Lung (tissue), 12 donors: ENCODE measurements around the gene MUC5AC. TPM values are rescaled to one million over a fixed set of nuclear protein-coding genes. Genes with fewer than 3 reads are reported as not detected.
A peak's percentile ranks its signal among the peaks of the same experiment; 100 is the strongest.

Source experiments
- ATAC-seq: fragments of 200-7000 bp; cut with Tn5 transposase; one replicate; pipeline ENCODE4 v1.9.1; 2020; ENCODE audit warnings: moderate number of reproducible peaks; ENCODE audit not compliant: insufficient read depth, low FRiP score
- DNase-seq, 3 donors: peaks; one replicate each; pipeline ENCODE4 v3.0.0-alpha.2; 2013 to 2017
- H3K27ac ChIP-seq, 2 donors: one replicate each; pipeline ENCODE4 v1.5.1; 2013; ENCODE audit warnings: mild to moderate bottlenecking in 2 of 2, moderate library complexity in 2 of 2, control low read depth in 1 of 2, inconsistent platforms in 1 of 2, low read depth in 1 of 2, low read length in 1 of 2
- H3K27me3 ChIP-seq, 3 donors: one replicate each; pipeline ENCODE4 v1.5.1; 2013; ENCODE audit warnings: low read length in 2 of 3; ENCODE audit not compliant: control insufficient read depth in 3 of 3, insufficient read depth in 3 of 3
- H3K36me3 ChIP-seq, 4 donors: one replicate each; pipeline ENCODE4 v1.5.1; 2013; ENCODE audit warnings: low read length in 4 of 4, mild to moderate bottlenecking in 1 of 4, moderate library complexity in 1 of 4; ENCODE audit not compliant: control insufficient read depth in 4 of 4, insufficient read depth in 4 of 4
- H3K4me1 ChIP-seq, 5 donors: one replicate each; pipeline ENCODE4 v1.5.1; 2013; ENCODE audit warnings: low read length in 5 of 5, mild to moderate bottlenecking in 2 of 5, moderate library complexity in 1 of 5; ENCODE audit not compliant: control insufficient read depth in 5 of 5, insufficient read depth in 5 of 5
- H3K4me3 ChIP-seq: one replicate; pipeline ENCODE4 v1.5.1; 2013; ENCODE audit warnings: mild to moderate bottlenecking, control low read depth, moderate library complexity
- H3K9ac ChIP-seq, 2 donors: one replicate each; pipeline ENCODE4 v1.5.1; 2013; ENCODE audit warnings: low read length in 2 of 2, control low read depth in 1 of 2; ENCODE audit not compliant: insufficient read depth in 1 of 2
- H3K9me3 ChIP-seq, 4 donors: one replicate each; pipeline ENCODE4 v1.5.1; 2013; ENCODE audit warnings: low read length in 3 of 4, mild to moderate bottlenecking in 1 of 4, moderate library complexity in 1 of 4; ENCODE audit not compliant: control insufficient read depth in 4 of 4, insufficient read depth in 3 of 4
- CTCF ChIP-seq: IDR thresholded peaks from 2 replicates; pipeline ENCODE4 v1.5.1; 2012; ENCODE audit warnings: mild to moderate bottlenecking; ENCODE audit errors: control extremely low read depth, extremely low read depth
- WGBS, 2 donors: extraction: QIAGEN DNeasy Blood & Tissue Kit; methylation state at CpG; one replicate each; pipeline ENCODE4 v1.1.7; 2013; 5-methylcytosine and 5-hydroxymethylcytosine counted together
- polyA plus RNA-seq, 2 donors: library from polyadenylated mRNA; stranded (reverse); fragments of 200-250 nt; gene quantifications; one replicate each; pipeline ENCODE4 v1.2.1, GENCODE V29; 2013
- total RNA-seq, 2 donors: library from RNA; depleted of rRNA in 1 of 2; stranded (reverse); fragments of >200 nt in 1 of 2; gene quantifications; one replicate each; pipeline ENCODE4 v1.2.1, GENCODE V29; 2014 to 2021
- donor health status: control.
- donor health status: control.
- donor health status: Bipolar disorder and iron deficiency.
- donor health status: healthy.
- donor health status: DM: yes; HTN: yes; CAD: no.

MUC5AC gene
- total and polyA plus RNA-seq, 4 donors, result 0.46 to 1.3 (median 1.0) TPM

- WGBS, 2 donors, result 60 to 63% methylated on average over 28 of the region's 28 CpGs
- no peak for ATAC-seq
- H3K9me3 ChIP-seq, result peaks cover 0 to under 1% (median 0%) of the 10 kb centered on the region in 4 donors
- TF ChIP-seq CTCF, result no peak
- no peak overlapping the region for H3K27ac ChIP-seq
- H3K4me1 ChIP-seq, result peaks cover 0 to 7% (median 0%) of the 10 kb centered on the region in 5 donors
- no peak overlapping the region for H3K4me3 ChIP-seq
- H3K36me3 ChIP-seq, result no peaks in the 10 kb centered on the region
- peaks cover 0 to 4% (median 0%) of the 10 kb centered on the region in 3 donors for H3K27me3 ChIP-seq
- H3K9ac ChIP-seq, result no peak overlapping the region
- DNase-seq, result peak in 1 of 3 donors; percentile 10
These were observed 63.4 kb downstream of the MUC5AC start for GRCh38 chr11:1220941-1221721.

GRCh38 chr11:1221848-1222311 lies 64.1 kb downstream of the MUC5AC start:
- H3K4me1 ChIP-seq, result peaks cover 0 to 7% (median 0%) of the 10 kb centered on the region in 5 donors
- no peak overlapping the region for H3K27ac ChIP-seq
- H3K4me3 ChIP-seq, result no peak overlapping the region
- DNase-seq (peak in 1 of 3 donors; percentile 10), ATAC-seq (no peak)
- H3K9me3 ChIP-seq, result peaks cover 0 to 2% (median 0%) of the 10 kb centered on the region in 4 donors
- no peak overlapping the region for H3K9ac ChIP-seq
- no peak for TF ChIP-seq CTCF
- 80 to 85% methylated on average over 23 of the region's 23 CpGs for WGBS, 2 donors
- peaks cover 0 to 4% (median 0%) of the 10 kb centered on the region in 3 donors for H3K27me3 ChIP-seq
- H3K36me3 ChIP-seq, result no peaks in the 10 kb centered on the region

DNA sequence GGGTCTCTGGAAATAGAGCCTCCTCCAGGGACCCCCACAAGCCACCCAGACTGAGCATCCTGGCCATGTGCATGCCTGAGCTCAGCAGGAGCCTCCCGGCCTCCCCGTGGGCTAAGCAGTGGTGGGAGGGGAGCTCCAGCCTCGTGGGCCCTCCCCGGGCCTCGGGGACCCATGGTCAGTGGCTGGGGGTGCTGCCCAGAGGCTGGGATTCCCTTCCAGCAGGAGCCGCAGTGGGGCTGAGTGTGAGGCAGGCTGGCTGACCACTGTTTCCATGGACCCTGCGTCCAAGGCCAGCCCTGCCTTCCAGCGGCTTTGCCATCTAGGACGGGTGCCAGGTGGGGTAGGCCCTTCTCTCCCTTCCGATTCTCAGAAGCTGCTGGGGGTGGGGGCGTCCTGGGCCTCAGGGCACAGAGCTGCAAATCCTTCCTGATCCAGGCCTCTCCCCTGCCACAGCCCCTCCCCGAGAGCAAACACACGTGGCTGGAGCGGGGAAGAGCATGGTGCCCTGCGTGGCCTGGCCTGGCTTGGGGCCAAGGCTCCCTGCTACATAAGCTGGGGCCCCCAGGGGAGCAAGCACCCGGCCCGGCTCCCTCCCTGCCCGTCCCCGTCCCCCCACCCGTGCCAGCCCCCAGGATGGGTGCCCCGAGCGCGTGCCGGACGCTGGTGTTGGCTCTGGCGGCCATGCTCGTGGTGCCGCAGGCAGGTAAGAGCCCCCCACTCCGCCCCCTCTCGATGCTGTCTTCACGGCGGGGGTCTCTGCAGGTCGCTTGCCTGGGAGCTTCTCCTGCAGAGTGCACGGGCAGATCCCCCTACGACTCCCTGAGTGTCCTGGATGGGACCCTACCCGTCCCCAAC lies 65.0 kb downstream of the MUC5AC start, which contains the start of gene MUC5B:
Gene MUC5B, plus strand, starts transcription at position 576 of the 855 bp plus-strand sequence. Its CDS starts 58 bp downstream, at position 634.
- Histone ChIP-seq H3K9ac (no peak within 1 kb of the TSS), H3K9me3 (peaks cover 0 to 2% (median 0%) of the 10 kb centered on the region in 4 donors), H3K27me3 (peaks cover 0 to 4% (median 0%) of the 10 kb centered on the region in 3 donors), H3K4me3 (no peak within 1 kb of the TSS), H3K36me3 (no peaks in the 10 kb centered on the region), H3K4me1 (peaks cover 0 to 7% (median 0%) of the 10 kb centered on the region in 5 donors), H3K27ac (no peak within 1 kb of the TSS)
- ATAC-seq (no peak), DNase-seq (peak; percentile 27 to 53 (median 29))
- no peak for TF ChIP-seq CTCF
- 56 to 77% methylated on average over 28 to 36 of the region's 36 CpGs for WGBS, 2 donors
